Measurements from ENCODE around the gene MPV17.

DNA sequence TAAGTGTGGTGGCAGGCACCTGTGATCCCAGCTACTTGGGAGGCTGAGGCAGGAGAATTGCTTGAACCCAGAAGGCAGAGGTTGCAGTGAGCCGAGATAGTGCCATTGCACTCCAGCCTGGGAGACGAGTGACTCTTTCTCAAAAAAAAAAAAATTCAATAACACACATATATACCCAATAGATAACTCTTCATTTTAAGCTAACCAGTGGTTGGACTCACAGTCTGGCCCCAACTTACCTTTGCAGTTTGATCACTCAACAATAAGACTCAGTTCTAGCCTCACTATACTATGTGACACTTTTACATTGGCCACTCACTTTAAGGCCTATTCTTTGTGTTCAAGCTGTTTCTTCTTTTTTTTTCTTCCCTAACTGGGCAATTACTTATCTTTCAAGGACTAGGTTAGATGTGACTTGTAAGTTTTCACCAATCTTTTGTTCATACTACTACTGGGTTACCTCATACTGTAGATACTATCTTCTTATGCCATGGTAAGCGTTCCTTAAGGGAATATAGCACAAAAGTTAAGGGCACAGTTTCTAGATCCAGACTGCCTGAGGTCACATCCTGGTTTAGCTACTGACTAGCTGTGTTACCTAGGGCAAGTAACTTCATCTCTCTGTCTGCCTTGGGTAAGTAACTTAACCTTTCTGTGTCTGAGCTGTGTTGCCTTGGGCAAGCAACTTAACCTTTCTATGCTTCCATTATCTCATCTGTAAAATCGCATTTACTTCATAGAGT lies 40.0 kb upstream of the MPV17 start:
- TF ChIP-seq, protein P1, sequence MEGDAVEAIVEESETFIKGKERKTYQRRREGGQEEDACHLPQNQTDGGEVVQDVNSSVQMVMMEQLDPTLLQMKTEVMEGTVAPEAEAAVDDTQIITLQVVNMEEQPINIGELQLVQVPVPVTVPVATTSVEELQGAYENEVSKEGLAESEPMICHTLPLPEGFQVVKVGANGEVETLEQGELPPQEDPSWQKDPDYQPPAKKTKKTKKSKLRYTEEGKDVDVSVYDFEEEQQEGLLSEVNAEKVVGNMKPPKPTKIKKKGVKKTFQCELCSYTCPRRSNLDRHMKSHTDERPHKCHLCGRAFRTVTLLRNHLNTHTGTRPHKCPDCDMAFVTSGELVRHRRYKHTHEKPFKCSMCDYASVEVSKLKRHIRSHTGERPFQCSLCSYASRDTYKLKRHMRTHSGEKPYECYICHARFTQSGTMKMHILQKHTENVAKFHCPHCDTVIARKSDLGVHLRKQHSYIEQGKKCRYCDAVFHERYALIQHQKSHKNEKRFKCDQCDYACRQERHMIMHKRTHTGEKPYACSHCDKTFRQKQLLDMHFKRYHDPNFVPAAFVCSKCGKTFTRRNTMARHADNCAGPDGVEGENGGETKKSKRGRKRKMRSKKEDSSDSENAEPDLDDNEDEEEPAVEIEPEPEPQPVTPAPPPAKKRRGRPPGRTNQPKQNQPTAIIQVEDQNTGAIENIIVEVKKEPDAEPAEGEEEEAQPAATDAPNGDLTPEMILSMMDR (IDR thresholded peaks at IDR 0.05) = no peak
- no peak for TF ChIP-seq EZH2 (IDR thresholded peaks at IDR 0.05)
